Renal cortical epithelial cell (primary cell): ENCODE results near the gene SIGLEC6. TPM values are rescaled to one million over a fixed set of nuclear protein-coding genes. Genes with fewer than 3 reads are reported as not detected.

Experiments used
- DNase-seq: peaks from one replicate; pipeline ENCODE4 v3.0.0-alpha.2; 2011; ENCODE audit warnings: low read depth
- total RNA-seq: library from RNA; depleted of rRNA; stranded (reverse); fragments of >200 nt; gene quantifications from 2 replicates; pipeline ENCODE4 v1.2.3, GENCODE V29; 2014

SIGLEC6 gene
- total RNA-seq, 1 donor from 2014 or later: not detected

DNA sequence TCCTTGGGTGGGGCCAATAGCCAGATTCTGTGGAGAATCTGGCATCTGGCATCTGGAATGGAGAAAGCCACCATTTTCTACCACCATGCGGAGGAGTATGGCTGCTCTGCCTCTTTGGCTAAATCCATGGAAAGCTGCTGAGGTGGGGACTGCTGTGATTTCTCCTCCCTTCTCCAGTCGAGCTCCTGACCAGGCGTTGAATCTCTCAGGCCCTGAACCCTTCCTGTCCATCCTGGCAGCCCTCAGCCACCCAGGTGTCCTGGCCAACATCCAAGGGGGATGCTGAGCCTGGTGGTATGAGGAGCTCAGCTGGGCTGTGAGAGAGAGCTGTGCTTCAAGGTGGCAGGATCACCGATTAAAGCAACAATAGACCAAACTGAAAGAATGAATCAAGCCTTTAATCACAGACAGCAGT, 17.4 kb upstream of the SIGLEC6 start:
- DNase-seq: no peak

DNA sequence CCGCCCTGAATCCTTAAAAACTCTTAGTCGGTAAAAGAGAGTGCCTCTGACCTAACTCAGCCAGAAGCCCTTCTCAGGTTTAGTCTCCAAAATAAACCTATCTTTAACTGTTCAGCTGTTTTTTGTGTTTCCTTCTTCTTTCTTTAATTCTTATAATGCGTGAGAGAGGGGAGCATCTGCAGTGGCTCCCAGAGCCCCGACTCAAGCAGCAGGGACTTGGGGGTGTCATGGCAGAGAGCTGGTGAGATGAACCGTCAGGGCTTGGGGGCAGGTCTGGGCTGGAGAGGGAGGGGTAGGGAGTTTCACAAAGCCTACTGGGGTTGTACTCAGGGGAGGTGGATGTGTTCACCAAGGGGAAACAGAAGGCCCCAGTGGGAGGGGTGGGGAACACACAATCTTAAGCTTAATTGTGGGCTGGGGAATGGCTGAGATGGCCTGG, 16.8 kb upstream of the SIGLEC6 start:
- DNase-seq: no peak

DNA sequence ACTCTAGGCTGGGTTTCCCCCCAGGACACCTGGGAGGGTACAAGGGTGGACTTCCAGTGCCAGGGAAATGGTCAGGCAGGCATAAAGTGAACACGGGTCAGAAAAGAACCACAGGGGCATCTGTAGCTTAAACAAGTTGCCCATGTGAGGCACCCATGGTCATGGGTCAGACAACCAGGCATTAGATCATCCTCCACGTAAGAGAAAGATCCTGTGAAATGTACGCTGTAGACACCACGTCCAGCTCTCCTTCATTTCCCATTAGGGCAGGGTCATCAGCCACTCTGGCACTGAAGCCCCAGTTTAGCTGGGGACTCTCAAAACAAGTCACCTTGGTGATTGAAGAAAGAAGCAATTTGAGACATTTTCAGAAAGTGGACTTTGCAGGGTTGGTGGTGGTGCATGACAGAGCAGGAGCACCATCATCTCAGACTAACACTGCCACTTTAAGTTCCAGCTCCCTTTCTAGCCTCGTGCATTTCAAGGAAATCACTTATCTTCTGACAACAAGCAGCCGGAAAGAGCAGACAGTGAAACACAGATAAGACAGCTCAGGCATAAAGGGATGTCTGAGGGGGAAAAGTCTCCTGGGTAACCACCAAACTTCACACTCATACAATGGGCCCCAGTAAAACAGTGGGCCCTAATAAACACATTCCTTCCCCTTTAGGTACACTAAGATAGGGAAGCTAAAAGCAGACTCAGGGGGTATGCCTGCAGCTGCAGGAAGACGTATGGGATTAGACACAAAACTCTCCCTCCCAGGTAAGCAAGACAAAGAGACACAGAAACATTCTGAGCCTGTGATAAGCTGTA, 16.1 kb upstream of the SIGLEC6 start:
- no peak for DNase-seq

DNA sequence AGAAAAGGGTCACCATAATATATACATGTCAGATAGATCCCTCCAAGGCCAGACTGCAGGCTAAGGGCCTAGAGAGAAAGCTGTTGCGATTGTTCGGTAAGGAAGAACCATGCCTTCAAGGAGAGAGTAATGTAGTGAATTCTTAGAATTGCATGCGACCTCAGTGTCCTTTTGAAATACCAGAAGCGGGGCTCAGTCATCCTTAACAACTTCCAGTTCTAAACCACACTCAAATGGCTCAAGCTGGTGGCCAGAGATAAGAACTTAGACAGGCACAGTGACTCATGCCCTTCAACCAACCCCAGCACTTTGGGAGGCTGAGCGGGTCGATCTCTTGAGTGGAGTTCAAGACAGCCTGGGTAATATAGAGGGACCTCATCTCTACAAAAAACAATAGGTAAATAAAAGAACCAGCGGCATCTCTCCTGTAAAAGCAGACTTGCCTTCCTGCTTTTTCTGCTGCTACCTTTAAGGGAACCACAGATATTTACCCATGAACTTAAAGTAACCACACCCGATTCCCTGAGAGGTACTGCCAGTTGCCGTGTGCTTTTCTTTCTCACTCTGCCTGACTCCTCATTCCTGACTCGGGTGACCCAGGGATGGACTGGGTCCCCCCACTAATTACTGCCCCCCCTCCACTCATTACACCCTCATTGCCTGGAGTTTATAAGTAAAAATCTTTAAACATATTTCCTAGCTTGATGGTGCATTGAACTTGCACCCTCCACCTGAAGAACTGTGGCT, 15.4 kb upstream of the SIGLEC6 start:
- DNase-seq: no peak

DNA sequence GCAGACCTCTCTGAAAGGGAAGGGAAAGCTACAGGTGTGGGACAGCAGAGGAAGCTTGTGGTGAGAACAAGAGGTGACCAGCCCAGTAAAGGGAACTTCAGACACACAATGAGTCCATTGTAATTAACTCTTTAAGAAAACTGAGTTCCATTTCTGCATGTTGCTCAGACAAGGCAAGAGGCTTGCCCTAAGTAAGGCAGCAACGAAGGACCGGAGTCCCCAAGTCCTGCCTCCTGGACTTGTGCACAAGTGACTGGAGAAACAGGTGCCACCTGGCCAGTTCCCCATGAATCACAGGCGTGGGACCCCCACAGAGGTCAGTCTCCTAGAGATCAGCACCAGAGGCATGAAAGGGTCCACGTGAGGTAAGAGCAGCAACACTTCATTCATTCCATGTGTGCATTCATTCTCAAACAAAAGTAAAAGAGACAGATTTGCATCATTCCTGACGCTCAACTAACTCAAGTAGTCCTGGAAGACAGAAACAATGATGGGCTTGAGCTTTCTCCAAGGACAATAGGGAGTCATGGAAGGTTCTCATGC, 14.7 kb upstream of the SIGLEC6 start:
- DNase-seq: no peak

DNA sequence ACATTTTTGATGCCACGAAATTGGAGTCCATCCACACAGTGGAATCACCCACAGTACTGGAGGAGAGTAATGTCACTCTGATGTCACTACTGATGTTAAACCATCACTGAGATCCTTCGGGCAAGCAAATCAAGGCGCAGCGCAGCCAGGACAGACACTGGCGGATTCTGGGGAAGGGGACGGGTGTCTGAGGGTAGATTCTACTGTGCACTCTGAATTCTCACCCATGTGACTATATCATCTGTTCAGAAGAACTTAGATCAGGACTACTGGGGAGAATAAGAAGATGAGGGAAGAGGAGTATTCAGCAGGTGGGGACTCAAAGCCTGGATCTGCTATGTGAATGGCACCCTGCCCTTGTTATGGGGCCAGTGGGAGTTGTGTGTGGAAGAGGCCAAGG, 12.6 kb upstream of the SIGLEC6 start:
- no peak for DNase-seq

DNA sequence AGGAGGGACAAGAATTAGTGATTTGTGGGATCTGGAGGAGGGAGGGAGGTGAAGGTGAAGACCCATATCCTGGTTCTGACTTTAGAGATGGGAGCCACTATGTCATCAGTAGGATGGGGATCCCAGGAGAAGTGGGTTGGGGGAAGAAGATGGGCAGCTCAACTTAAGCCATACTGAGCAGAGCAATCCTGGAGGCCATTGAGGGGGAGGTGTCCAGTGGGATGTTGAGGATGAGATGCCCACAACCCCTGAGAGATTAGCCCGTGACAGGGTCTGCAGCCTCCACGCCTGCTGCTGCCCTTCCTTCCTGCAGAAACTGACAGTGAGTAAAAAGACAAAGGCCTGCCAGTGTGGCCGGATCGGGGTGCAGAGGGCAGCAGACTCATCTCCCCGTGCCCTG, 11.2 kb upstream of the SIGLEC6 start:
- DNase-seq: no peak

DNA sequence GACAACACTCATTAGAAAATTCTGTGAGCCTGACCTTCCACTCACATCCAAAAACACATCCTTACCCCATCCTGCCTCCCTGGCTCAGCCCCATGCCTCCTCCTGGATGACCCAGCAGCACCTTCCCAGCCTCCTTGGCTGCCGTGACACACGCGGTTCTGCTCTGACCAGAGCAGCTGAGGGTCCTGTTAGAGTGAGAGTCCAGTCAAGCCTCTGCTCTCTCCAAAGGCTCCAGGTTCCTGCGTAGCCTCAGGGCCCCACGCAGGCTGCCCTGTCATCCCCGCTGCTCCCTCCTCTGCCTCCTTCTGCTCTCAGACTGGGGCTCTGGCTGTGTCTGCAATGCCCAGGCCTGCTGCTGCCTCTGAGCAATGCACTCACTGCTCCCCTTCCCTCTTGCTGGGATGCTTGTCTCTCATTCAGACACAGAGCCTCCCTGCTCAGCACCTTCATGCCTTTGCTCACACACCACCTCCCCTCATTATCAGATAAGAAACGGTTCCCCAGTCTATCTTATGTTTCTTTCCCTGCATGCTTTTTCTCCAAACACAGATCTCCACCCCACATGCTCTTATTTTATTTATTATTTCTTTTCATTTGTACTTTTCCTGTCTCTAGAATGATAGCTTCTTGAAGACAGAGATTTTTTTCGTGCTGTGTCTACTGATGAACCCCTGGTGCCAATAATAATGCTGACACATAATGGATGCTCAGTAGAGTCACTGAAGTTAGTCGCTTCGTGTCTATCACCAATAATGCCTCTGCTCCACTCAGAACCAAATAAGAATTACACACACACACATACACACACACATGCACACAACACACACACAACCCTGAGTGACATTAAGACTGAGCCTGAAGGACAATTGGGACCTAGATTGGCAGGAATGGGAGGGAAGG, 10.2 kb upstream of the SIGLEC6 start:
- no peak for DNase-seq

DNA sequence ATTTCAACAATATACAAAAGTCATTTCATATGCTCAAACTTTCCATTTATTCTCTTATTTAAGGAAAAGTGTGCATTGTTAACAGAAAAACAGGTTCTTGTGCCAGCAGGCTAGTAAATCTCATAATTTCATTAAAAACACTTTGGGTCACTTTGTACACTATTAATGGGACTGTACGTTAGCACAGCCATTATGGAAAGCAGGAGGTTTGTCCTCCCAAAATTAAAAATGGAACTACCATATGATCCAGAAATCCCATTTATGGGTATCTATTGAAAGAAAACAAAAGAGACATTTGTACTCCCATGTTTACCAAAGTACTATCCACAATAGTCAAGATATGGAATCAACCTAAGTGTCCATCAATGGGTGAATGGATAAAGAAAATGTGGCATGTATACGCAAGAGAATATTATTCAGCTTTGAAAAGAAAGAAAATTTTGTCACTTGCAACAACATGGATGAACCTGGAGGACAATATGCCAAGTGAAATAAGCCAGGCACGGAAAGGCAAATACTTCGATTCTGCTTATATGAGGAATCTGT, 8.4 kb upstream of the SIGLEC6 start:
- no peak for DNase-seq

DNA sequence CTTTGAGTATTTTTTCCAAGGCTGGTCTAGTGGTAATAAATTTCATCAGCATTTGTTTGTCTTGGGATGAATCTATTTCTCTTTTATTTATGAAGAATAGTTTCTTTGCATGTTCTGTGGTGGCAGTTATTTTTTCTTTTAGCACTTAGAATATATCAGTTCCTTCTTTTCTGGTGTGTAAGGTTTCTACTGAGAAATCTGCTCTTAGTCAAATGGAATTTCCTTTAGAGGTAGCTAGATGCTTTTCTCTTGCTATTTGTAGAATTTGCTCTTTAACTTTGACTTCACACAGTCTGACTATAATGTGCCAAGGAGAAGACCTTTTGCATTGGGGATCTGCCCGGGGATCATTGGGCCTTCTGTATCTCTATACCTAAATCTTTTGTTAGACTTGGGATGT, 4.1 kb upstream of the SIGLEC6 start:
- DNase-seq: no peak

DNA sequence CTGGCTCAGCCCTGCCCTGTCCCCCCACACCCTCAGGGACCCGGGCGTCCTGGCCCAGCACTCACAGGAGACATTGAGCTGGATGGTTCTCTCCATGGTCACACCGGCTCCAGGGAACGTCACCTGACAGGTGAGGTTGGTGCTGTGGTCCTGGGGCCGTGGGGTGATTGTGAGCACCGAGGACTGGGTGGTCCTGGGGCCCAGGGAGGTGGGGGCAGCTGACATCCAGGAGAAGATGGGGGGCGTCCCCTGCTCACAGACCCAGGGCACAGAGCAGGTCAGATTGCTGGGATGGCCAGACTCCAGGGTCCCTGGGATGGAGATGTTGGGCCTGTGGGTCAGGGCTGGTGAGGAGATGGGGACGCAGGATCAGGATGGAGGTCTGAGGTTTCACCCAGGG, 854 bp downstream of the SIGLEC6 start:
- no peak for DNase-seq

DNA sequence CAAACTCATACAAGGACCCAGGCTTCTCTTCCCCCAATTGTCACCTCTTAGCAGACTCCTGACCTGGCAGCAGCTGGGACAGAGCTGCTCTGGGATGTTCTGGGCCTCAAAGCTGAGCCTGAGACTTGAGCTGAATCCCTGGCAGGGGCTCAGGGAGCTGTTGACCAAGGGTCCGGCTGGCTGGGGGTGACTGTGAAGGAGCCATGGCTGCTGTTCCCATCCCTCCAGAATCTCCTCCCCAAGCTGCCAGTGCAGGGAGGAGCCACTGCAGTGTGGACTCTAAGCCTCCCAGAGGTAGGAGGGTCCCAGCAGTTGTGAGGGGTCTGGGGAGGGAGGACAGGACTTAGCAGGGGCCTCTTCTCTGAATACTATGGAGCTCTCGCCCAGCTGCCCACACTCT, 2.2 kb downstream of the SIGLEC6 start:
- DNase-seq: no peak

DNA sequence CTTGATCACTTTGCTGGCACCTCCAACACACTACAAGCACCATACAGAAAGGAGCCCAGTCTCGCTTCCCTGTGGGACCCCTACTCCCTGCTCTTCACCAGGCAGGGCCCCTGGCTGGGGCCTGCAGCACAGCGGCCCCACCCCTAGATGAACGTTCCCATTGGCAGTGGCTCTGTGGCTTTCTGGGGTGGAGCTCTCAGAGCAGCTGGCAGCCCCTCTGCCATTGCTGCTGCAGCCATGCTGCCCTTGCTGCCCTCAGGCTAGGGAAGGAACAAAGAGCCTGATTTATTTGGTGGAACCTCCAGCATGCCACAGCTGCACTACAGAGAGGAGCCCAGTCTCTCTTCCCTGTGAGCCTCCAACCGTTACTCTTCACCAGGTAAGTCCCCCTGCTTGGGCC, 5.8 kb downstream of the SIGLEC6 start:
- no peak for DNase-seq

DNA sequence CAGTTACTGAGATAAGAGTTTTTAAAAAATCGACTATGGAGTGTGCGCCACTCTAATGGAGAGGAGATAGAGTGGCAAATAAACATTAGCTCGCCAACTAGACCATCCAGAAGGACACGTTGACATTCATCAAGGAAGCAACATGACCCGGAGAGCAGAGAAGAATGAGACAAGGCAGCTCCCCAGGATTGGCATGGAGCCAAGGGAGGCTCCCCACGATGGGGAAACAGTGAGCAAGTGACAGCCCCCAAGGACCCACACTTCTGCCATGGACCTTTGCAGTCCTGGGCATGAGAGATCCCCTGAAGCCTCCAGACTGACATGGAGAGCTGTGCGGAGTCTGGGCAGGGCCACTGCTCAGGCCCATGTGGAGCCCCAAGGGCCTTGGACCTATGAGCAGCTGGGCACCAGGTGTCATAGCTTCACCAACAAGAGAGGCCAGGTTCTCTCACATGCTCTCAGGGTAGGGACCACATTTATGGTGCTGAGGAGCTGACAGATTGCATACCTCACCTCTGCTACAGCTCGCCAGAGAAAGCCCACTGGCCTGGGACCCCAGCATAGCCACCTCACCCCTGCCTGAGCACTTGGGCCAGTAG, 6.7 kb downstream of the SIGLEC6 start:
- DNase-seq: no peak

DNA sequence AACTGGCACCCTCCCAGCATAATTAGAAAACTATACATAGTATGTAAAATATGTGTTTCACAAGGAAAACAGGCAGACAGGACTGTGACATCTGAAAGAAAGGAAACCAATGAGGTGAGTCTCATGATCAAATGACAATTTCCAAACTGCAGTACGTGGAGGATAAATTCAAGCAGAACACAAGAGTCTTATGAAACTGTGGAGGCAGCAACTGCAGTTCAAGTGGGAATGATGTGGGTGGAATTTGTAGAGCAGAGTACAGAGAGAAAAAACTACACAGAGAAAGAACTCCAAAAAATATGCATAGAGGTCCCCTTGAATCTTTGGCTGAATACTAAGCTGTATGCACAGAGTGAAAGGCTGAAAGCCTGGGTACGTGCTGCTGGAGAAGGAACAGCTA, 9.7 kb downstream of the SIGLEC6 start:
- DNase-seq: no peak

DNA sequence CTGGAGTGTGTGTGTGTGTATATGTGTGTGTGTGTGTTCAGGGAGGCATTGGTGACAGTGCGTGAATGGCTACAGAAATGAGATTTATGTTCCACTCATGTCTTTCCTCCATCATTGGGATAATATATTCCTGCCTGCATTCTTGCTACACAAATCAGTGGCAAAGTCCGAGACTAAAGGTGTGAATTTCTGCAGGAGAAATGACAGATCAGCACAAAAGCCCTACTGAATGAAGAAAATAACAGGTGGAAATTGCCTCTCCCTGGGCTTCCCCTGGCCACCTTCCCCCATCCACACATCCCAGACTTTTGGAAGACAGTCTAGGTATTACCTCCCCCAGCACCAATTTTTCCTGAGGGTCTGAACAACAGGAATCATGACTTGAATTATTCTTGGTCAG, 10.1 kb downstream of the SIGLEC6 start:
- DNase-seq: no peak

DNA sequence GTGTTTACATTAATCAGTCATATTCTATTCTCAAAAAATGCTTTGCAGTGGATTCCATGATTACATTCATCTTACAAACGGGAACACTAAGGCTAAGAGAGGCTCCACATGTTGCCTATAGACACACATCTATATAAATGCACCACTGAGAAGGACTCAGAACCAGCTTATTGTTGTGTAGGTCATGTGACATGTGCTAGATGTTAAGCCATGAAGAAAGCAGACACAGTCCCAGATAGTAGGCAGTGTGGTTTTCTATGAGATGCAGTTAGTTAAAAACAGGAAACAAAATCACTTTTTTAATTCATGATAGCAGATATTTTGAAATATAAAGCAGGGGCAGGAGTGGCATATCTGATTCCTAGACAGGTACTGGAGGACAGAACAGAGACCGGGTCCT, 10.7 kb downstream of the SIGLEC6 start:
- no peak for DNase-seq

DNA sequence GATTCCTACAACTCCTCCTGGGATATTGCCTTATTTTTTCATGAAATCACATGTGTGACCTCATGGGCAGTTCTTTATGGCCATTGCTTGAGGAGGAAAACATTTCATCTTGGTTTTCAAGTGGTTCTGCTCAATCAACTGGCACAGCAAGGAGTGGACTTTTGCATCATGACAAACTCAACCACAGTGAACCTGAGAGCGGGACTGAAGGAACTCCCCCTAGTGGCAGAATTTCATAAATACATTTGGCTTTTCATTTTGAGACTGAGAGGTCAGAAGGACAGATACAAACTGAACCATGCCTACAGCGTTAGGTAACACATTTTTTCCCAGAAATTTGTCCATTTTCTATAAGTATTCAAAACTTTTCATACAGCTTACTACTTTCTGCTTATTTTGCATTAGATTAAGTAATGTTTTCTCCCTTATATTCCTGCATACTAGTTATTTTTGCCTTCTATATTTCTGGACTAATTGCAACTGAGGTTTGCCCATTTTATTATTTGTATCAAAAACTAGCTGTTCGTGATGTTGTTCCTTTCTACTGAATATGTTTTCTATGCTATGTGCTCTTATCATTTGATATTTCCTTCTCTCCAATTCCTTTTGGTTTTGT, 16.5 kb downstream of the SIGLEC6 start:
- peak; percentile 40 for DNase-seq

DNA sequence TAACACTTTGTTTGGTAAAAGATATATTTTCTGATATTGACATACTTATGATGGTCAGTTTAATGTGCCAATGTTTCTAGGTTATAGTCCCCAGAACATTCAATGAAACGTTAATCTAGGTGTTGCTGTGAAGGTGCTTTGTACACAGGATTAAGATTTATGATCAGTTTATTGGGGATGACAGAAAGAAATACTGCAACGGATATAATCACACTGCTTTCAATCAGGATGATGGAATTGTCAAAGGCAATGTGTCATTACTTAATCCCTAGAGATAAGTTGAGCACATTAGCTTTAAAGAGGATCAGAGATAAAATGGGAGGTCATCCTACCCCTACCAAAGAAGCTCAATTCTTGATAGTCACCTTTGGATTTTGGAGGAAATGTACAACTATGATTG, 17.5 kb downstream of the SIGLEC6 start:
- DNase-seq: no peak

DNA sequence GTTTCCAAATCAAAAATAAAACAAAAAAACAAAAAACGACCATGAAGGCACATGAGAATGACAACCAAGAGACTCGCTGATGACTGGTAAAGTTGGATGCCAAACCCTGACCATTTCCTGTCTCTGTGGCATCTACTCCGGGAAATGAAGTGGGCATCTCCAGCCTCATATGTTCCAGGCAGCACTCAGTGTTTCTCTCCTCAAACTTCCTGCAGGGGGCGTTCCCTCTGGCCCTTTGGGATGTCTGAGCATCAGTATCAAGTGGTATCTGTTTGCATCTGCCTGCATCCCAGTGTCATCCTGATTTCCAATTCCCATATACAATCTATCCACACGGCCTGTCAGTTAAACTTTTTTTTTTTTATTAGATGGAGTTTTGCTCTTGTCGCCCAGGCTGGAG, 20.1 kb downstream of the SIGLEC6 start:
- no peak for DNase-seq
